K562 (cell line): Measurements from ENCODE around the gene BMF. TPM values are rescaled to one million over a fixed set of nuclear protein-coding genes. Genes with fewer than 3 reads are reported as not detected.

Source experiments
- CUX1 ChIP-seq: fragments of 200-800 bp; sonication (Bioruptor generic); IDR thresholded peaks from 2 replicates; pipeline ENCODE4 v1.6.1; 2016; ENCODE audit warnings: missing genetic modification characterization, missing compliant biosample characterization
- FOXJ2 ChIP-seq: fragments of 200-800 bp; sonication (Bioruptor generic); IDR thresholded peaks from 2 replicates; pipeline ENCODE4 v1.6.1; 2016; ENCODE audit warnings: missing genetic modification characterization, missing compliant biosample characterization
- NCOA1 ChIP-seq: fragments of 450-650 bp; IDR thresholded peaks from 2 replicates; pipeline ENCODE4 v1.6.1; 2016; ENCODE audit warnings: low read depth
- NEUROD1 ChIP-seq: fragments of 150-350 bp; IDR thresholded peaks from 2 replicates; pipeline ENCODE4 v1.6.1; 2014; ENCODE audit warnings: borderline replicate concordance, low read length, low read depth; ENCODE audit not compliant: partially characterized antibody
- RCOR1 ChIP-seq, 2 experiments: IDR thresholded peaks; 2 replicates each; pipeline ENCODE4 v1.6.1; 2012; ENCODE audit warnings: low read depth in 2 of 2, low read length in 2 of 2, borderline replicate concordance in 1 of 2, improper control_type of control experiment in 1 of 2
- SNRNP70 ChIP-seq: fragments of 200-400 bp; formaldehyde crosslinking; optimal IDR thresholded peaks from 2 replicates; pipeline ENCODE3; 2017; ENCODE audit warnings: low read depth, low read length
- ZBTB1 ChIP-seq: sonication (generic); formaldehyde crosslinking; IDR thresholded peaks from 2 replicates; pipeline ENCODE4 v1.8.1; 2023; ENCODE audit warnings: missing genetic modification reagents, low read depth, mild to moderate bottlenecking, borderline replicate concordance
- ZC3H4 ChIP-seq: sonication (generic); formaldehyde crosslinking; IDR thresholded peaks from 2 replicates; pipeline ENCODE4 v1.9.0; 2021; ENCODE audit warnings: missing genetic modification reagents, borderline replicate concordance
- polyA plus RNA-seq, 8 experiments: library from polyadenylated mRNA; depleted of rRNA in 4 of 8; stranded (reverse) in 5 of 8; unstranded in 3 of 8; fragments of >200 nt; fragmentation: Nextera tagmentation in 2 of 8; fragmentation: Illumina TruSeq in 1 of 8; extraction: Ambion mirVana in 2 of 8; extraction: Trizol in 1 of 8; gene quantifications; 2 replicates each; pipeline versions ENCODE4 v1.2.1 to v1.2.3, GENCODE V29; 2011 to 2014; ENCODE audit warnings: inconsistent platforms in 1 of 8, missing spikeins in 1 of 8
- total RNA-seq, 7 experiments: library from RNA; depleted of rRNA in 6 of 7; stranded (reverse); fragments of >200 nt in 6 of 7; fragmentation: Illumina TruSeq in 2 of 7; extraction: Trizol in 2 of 7; gene quantifications; 2 replicates each; pipeline versions ENCODE4 v1.2.1 to v1.2.3, GENCODE V29; 2011 to 2021; ENCODE audit warnings: low replicate concordance in 1 of 7
- TF ChIP-seq, protein P1 (sequence below): fragments of 250-450 bp; sonication (Bioruptor Pico); IDR thresholded peaks from 2 replicates; pipeline ENCODE4 v1.5.0; 2021; ENCODE audit warnings: mild to moderate bottlenecking, borderline replicate concordance
- TF ChIP-seq, protein P2 (sequence below): sonication (generic); formaldehyde crosslinking; IDR thresholded peaks from 2 replicates; pipeline ENCODE4 v1.8.0; 2023; ENCODE audit warnings: mild to moderate bottlenecking, missing genetic modification reagents
- TF ChIP-seq, protein P3 (sequence below): sonication (generic); formaldehyde crosslinking; IDR thresholded peaks from 2 replicates; pipeline ENCODE4 v1.9.0; 2022; ENCODE audit warnings: mild to moderate bottlenecking, missing genetic modification reagents
- TF ChIP-seq, protein P4 (sequence below): fragments of 150-350 bp; IDR thresholded peaks from 2 replicates; pipeline ENCODE4 v1.6.1; 2014; ENCODE audit warnings: low read depth, mild to moderate bottlenecking, low read length, borderline replicate concordance

The BMF gene
- total and polyA plus RNA-seq, 9 of the 15 experiments (the other 6 are each of a cell fraction or from before 2014, with no cell fraction given), result 0.25 to 0.91 (median 0.59) TPM; not detected in 2

- TF ChIP-seq, protein P1, sequence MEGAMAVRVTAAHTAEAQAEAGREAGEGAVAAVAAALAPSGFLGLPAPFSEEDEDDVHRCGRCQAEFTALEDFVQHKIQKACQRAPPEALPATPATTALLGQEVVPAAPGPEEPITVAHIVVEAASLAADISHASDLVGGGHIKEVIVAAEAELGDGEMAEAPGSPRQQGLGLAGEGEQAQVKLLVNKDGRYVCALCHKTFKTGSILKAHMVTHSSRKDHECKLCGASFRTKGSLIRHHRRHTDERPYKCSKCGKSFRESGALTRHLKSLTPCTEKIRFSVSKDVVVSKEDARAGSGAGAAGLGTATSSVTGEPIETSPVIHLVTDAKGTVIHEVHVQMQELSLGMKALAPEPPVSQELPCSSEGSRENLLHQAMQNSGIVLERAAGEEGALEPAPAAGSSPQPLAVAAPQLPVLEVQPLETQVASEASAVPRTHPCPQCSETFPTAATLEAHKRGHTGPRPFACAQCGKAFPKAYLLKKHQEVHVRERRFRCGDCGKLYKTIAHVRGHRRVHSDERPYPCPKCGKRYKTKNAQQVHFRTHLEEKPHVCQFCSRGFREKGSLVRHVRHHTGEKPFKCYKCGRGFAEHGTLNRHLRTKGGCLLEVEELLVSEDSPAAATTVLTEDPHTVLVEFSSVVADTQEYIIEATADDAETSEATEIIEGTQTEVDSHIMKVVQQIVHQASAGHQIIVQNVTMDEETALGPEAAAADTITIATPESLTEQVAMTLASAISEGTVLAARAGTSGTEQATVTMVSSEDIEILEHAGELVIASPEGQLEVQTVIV (CRISPR knock-in tag), result no peak
- peak; percentile 12 for TF ChIP-seq NEUROD1
- no peak for TF ChIP-seq SNRNP70
- no peak for TF ChIP-seq ZC3H4 (CRISPR knock-in tag)
- no peak for TF ChIP-seq NCOA1
- no peak; a peak in 1 of 4 replicates for TF ChIP-seq RCOR1 (IDR thresholded peaks at IDR 0.05; ENCODE audit: borderline replicate concordance in 1 of 2, low read depth in 2 of 2, low read length in 2 of 2)
- no peak for TF ChIP-seq ZBTB1 (CRISPR knock-in tag)
- TF ChIP-seq, protein P2, sequence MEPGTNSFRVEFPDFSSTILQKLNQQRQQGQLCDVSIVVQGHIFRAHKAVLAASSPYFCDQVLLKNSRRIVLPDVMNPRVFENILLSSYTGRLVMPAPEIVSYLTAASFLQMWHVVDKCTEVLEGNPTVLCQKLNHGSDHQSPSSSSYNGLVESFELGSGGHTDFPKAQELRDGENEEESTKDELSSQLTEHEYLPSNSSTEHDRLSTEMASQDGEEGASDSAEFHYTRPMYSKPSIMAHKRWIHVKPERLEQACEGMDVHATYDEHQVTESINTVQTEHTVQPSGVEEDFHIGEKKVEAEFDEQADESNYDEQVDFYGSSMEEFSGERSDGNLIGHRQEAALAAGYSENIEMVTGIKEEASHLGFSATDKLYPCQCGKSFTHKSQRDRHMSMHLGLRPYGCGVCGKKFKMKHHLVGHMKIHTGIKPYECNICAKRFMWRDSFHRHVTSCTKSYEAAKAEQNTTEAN (CRISPR knock-in tag), result no peak
- TF ChIP-seq, protein P3, sequence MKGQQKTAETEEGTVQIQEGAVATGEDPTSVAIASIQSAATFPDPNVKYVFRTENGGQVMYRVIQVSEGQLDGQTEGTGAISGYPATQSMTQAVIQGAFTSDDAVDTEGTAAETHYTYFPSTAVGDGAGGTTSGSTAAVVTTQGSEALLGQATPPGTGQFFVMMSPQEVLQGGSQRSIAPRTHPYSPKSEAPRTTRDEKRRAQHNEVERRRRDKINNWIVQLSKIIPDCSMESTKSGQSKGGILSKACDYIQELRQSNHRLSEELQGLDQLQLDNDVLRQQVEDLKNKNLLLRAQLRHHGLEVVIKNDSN, result no peak
- TF ChIP-seq, protein P4, sequence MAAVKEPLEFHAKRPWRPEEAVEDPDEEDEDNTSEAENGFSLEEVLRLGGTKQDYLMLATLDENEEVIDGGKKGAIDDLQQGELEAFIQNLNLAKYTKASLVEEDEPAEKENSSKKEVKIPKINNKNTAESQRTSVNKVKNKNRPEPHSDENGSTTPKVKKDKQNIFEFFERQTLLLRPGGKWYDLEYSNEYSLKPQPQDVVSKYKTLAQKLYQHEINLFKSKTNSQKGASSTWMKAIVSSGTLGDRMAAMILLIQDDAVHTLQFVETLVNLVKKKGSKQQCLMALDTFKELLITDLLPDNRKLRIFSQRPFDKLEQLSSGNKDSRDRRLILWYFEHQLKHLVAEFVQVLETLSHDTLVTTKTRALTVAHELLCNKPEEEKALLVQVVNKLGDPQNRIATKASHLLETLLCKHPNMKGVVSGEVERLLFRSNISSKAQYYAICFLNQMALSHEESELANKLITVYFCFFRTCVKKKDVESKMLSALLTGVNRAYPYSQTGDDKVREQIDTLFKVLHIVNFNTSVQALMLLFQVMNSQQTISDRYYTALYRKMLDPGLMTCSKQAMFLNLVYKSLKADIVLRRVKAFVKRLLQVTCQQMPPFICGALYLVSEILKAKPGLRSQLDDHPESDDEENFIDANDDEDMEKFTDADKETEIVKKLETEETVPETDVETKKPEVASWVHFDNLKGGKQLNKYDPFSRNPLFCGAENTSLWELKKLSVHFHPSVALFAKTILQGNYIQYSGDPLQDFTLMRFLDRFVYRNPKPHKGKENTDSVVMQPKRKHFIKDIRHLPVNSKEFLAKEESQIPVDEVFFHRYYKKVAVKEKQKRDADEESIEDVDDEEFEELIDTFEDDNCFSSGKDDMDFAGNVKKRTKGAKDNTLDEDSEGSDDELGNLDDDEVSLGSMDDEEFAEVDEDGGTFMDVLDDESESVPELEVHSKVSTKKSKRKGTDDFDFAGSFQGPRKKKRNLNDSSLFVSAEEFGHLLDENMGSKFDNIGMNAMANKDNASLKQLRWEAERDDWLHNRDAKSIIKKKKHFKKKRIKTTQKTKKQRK, result no peak
- no peak for TF ChIP-seq FOXJ2
- no peak for TF ChIP-seq CUX1
These were observed 3.7 kb downstream of the BMF start (continued) for GRCh38 chr15:40104865-40105516.
